Ramos (cell line): ENCODE data around the gene SLC22A17.

Experiments
- in situ Hi-C: fragments of 300-500 bp; cut with MboI; formaldehyde crosslinking; loops from one replicate; pipeline ENCODE4 v1.14.3; 2022; ENCODE audit warnings: low sequenced_read_pairs; ENCODE audit not compliant: unreplicated experiment

SLC22A17 gene

DNA sequence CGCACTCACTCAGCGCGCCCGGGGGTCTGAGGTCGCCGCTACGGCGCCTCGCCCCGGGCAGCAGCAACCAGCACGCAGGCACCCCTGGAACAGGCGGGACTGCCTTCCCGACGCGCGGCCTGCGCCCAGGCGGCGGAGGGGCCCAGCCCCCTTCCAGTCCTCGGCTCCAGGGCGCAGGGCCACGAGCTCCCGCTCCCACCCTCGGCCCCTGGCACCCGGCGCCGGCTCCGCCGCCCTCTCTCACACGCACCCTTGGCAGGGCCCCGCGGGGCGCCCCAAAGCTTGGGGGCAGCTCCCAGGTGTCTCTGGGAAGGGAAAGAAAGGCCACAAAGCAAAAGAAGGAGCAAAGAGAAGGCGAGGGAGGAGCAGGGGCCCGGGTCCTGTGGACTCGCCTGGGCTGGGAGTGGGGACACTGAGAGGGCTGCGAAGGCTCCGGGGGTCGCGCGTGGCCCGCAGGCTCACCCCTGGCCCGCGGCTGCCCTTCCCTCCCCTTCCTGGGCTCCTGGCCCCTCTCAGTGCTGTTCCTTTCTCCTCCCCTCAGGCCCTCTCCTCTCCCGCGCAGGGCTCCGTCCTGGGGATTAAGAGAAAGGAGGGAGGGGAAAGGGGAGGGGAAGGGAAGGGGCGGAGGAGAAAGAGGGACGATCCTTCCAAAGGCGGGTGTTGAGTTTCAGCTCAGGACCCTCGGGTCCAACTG is 13.2 kb upstream of the SLC22A17 start:
- in situ Hi-C loops, result no loop called here

DNA sequence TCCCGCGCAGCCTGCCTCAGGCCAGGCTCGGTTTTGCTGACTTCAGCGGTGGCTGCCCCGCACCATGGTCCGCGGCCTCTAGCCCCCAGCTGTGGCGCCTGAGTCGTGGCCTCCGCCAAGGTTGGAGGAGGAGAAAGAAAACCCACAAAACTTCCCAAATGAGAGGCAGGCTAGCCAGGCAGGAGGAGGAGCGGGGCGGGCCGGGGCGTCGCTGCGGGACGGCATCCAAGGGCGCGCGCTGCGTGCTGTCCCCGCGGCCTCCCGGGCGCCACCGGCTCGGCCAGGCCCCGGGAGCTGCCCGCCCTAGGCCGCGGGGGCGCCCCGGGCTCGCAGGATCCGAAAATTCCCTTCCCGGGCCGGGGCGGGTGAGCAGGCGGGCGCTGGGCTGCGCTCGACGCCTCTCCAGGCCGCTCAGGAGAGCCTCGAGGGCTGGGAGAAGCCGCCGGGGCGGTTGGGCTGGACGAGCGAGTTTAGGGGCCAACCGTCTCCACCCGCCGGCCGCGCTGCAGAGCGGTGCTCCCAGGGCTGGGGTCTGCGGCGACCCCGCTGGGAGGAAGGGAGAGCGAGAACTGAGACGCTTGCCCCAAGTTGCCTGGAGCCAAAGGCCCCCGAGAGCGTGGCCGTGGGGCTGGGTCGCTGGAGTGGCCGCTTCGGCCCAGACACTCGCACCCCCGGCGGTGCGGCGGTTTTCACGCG is 12.5 kb upstream of the SLC22A17 start, which contains the start of gene EFS:
Gene EFS (minus strand): TSS at position 137 of the 696 bp plus-strand sequence. CDS start 147 bp downstream, outside the sequence.
- in situ Hi-C loops, result no loop called here

DNA sequence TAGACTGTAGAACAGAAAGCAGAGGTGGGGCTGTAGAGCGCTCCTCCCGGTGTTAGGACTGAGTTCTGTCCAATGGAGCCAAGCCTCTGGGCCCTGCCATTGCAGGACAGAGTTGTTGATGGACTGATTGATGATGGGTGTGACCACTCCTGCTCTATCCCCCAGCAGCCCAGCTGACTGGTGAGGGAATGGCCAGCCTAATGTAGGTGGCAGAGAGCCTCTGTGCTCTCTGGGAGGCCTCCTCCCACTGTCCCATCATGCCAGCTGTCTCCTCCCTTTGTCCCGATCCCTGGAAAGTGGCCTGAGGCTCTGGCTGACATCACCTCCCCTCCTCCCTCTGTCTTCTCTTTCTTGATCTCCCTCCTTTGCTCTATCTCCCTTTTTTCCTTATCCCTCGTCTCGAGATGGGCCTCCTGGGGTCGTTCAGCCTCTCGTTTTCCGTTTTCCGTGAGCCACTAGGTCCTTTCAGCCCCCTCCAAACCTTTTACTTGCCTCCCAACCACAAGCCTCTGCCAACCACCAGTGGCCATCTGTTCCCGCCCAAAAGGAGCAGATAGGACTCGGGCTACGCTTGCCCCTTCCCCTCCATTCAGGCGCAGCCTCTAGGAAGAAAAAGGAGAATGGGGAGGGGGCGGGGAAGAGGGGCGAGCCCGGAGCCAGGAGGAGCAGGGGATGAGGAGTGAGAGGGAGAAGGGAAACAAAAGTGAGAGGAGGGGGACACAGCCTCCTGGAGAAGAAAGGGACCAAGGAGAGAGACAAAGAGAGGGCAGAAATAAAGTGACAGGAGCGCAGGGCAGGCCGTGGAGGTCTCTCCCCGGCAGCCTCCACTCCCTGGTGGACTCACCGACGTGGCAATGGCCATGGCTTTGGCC is 11.7 kb upstream of the SLC22A17 start:
- in situ Hi-C loops, result no loop called here

DNA sequence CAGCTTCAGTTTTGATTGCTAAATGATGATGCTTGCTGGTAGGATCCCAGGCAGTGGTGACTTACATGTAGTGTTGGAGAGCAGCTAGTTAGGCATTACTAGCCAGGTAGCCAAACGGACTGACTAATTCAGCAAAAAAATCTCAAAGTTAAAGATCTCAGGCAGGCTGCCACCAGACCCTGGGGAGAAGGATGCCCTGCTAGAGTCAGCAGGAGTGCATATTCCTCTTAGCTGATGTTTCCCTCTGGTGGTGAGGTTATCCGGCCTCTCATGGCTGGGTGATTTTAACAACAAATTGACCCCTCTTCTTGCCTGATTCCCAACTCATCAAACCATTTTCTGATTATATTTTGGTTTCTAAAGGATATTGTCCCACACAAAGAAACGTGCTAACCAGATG is 9.5 kb upstream of the SLC22A17 start:
- in situ Hi-C loops, result no loop called here

DNA sequence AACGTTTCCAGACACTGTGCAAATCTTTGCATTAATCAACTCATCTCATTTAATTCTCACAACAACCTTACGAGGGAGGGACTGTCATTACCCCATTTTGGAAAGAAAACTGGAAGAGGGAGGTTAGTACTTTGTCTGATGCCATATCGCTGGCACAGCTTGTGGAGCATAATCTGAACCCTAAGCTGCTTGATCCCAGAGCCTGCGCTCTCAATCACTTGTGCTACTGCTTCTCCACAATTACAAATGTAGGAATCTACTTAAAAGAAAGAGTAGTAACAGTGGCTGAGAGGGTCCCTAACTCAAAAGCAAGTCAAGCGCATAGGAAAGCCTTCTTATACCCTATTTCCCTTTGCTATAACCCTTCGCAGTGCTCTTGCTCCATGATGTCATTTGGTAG is 9.1 kb upstream of the SLC22A17 start:
- in situ Hi-C loops, result no loop called here

DNA sequence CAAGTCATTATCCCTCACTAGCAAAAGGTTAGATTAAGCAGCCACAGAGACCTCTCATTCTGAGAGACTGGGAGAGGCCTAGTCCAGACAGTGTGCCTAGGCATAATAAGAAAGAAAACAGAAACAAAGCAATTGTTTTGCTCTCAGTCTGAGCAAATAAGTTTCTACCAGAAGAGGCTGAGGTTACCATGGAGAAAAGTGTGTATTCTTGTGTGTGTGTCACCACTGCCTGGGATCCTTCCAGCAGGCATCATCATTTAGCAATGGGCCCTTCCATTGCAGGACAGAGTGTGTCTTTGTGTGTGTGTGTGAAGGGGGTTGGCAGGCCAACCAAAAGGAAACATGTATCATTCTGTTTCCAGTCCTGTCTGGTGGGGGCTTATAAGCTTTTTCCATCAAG is 8.6 kb upstream of the SLC22A17 start:
- in situ Hi-C loops, result no loop called here

DNA sequence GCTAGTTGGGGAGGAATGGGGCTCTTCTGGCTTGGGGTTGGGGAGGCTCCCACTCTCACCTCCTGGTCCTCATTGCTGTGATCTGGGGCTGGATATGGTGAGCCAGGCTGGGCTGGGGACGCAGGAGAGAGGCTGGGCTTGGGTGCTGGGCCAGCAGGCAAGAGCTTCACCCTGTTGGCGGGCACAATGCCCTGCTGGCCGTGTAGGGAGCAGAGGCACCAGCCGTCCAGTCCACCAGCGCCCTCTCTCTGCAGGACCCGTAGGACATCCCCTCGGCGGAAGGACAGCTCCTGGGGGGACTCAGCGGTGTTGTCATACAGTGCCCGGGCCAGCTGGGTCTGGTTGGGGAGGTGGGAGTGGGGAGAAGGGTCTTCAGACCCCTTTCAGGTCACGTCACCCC is 7.8 kb upstream of the SLC22A17 start:
- in situ Hi-C loops, result no loop called here

DNA sequence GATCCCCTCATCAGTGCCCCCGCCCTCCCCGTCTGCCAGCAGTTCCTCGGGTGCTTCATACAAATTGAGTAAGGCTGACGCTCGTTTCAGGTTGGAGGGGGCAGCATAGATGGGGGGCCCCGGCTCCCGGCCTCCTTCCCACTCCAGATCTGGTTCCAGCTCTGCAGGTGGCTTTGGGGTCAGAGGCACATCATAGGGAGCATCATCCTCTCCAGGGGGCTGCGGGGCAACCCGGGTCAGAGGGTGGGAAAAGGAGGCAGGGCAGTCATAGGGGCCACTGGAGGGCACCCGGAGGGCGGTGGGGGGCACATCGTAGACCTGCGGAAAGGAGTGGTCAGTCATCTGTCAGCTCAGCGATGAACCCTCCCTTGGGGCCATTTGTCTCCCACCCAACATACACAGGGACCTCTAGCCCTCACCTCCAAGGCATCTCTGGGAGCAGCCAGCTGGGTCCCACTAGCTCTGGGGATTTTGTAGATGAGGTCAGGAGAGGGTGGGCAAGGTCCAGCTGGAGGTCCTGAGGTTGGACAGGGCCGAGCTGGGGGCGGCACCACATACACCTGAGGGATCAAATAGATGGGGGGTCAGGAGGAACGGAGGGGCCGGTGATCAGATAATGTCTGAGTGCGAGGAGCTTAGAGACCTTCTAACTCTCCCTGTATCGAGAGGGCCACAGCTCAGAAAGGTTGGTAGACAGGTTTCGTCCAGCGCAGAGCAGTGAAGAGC is 7.2 kb upstream of the SLC22A17 start:
- in situ Hi-C loops, result no loop called here

DNA sequence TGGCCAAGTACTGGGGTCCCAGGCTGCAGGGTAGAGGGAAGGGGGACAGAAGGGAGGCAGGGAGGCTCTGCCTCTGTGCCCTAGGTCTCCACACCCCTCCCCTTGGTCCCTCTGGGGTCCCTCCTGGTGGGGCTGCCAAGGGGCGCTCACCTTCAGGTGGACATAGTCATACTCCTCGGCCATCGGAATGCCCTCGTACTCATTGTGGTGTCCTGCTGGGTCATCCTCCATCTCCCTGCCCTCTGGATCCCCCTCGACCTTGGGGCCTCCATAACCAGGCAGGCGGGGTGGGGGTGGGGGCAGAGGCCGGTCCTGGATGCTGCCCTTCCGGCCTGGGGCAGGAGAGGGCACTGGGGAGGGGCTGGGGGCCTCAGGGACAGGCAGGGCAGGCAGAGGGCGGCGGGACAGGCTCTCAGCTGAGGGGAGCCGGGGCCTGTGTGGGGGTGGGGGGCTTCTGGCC is 6.5 kb upstream of the SLC22A17 start:
- in situ Hi-C loops, result no loop called here

DNA sequence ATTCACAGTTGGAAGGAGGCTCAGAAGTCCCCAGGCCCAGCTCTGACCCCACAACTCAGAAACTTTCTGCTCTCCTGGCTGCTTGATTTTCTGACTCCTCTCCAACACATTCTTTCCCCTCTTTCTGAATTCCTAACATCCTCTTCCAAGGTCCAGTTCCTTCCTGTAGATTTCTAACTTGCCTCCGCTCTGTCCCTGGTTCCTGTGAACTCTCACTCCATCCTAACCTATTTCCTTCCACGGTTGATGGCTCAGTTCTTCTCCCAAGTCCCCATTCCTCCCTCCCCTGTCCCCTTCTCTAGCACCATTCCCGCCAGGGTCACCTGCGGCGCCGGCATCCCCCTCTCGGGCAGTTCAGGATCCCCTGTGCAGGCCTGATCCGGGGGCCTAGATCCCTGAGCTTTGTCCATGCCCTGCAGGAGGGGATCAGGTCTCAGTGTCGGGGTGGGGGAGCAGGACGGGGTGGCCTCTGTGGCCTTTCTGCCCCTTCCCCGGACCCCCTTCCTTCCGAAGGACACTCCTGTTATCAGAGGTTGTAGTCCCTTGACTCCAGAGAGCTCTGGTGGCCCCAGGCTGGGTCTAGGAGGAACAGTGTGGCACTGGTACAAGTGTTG is 6.0 kb upstream of the SLC22A17 start:
- in situ Hi-C loops, result no loop called here

DNA sequence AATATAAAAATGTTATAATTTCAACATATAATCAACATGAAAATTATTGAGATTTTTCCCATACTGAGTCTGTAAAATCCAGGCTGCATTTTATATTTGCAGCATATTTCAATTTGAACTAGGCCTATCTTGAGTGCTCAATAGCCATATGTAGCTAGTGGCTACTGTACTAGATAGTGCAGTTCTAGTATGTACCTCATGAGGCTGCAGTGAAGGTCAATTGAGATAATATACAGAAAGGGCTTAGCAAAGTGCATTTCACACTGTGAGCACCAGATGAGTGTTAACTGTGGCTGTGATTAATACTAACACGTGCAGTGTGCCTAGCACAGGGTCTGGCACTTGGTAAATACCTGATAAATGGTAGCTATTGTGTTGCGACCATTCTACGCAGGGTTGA is 5.4 kb upstream of the SLC22A17 start:
- in situ Hi-C loops, result no loop called here

DNA sequence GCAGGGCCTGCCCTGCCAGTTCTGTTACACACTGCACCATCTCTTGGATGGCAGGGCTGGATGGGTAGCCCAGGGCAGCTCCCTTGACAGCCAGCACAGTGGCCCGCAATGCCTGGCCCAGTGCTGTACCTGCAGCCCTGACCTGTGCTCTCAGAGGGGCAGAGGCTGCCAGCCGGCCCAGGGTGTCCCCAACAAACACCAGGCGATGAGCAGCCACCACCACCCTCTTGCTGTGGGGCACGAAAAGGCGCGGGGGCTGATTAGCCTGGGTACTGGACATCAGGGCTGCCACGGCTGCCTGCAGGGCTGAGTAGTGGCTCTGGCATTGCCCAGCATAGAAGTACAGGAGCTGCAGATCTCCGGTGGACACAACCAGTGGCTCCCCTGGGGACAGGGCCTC is 4.6 kb upstream of the SLC22A17 start:
- in situ Hi-C loops, result no loop called here

DNA sequence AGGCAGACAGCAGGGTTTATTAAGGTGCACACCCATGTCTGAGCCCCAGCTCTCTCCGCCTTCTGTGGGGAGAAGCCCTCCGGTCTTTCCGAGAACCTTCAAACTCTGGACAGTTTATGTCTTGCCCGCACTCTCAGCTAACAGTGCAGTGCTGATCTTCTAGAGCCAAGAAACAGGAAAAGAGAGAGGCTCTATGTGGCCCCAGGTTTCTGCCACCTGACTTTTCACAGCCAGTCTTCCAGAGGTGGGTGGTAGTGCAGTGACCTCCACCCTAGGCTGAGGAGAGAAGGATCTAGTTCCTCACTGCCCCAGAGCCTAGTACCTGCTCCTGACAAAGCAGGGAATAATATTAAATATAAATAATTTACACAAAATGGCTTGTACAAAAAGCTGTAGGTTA is 4.0 kb upstream of the SLC22A17 start:
- in situ Hi-C loops, result no loop called here

DNA sequence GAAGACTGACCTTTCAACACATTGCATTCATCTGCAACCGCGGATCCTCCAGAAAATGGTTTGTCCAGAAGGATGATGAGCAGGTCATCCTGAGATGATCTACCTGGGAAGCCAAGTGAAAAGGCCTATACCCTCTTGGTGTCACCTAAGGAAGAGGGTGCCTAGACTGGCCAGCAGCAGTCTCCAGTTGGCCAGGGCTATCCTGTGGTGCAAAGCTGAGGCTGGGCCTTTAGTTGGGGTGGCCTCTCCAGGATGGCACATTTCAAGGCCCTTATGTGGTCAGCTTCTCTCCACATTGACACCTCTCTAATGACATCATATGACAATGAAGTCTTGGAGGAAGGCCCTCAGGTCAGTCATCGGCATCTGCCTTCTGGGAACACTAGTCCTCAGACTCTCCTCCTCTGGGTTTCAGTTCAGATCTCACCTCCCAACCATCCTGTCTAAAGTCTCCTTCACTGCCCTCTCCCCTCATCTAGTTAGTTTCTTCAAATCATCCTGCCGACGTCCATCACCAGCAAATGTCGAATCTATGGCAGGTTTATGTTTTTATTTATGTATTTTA is 3.3 kb upstream of the SLC22A17 start:
- in situ Hi-C loops, result no loop called here

DNA sequence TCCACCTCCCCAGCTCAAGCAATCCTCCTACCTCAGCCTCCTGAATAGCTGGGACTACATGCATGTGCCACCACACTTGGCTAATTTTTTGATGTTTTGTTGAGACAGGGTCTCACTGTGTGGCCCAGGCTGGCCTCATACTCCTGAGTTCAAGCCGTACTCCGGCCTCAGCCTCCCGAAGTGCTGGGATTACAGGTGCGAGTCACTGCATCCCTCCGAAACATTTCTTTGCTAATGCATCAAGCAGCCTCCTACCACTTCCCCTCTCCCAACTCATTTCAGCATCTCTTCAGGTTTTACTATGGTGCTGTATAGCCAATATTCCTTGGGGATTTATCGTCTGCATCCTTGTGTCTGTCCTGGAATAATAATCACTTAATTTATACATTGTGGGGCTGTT is 2.3 kb upstream of the SLC22A17 start:
- in situ Hi-C loops, result no loop called here

DNA sequence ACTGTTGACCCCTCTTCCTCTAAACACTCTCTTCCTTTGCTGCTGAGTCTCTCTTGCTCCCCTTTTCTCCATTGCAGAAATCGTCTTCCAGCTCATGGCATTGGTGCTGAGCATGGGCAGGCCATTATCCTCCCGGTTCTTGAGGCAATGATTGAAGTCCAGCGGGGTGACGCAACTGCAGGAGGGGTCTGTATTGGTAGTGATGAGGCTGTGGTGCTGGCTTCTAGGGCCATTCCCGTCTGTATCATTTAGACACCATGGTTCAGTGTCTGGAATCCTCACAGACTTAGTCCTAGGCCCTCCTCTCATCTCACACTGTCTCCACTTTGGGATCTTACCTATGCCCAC is 720 bp upstream of the SLC22A17 start:
- in situ Hi-C loops, result no loop called here

DNA sequence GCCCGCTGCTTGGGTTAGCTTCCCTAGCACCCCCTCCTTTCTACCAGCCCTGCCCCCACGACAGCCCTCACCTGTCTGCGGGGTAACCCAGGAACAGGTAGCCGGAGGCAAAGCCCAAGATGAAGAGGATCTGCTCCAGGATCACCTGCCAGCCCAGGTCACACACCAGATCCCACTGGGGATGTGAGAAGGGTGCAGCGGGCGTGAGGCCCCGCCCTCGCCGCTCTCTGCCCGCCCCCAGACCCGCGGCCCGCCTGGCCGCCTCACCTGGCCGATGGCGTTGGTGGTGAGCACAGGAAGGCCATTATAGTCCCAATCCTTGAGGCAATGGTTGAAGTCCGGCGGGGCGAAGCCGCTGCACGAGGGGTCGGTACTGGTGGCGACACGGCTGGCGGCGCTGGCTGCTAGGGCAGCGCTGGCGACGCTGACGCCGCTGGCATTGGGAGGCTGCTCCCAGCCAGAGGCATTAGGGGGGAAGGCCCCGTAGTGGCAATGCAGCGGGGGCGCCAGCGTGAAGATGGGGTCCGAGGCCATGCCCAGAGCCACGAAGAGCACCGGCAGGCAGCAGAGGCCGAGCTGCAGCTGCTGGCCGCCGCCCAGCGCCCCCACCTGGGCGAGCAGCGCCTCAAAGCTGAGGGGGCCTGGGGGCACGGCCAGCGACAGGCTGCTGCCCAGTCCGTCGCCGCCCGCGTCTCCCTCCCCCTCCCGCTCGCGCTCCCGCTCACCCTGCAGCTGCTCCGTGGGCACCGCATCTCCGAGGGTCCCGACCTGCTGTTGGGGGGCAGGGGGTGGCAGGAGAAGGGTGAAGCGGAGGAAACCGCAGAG is 794 bp downstream of the SLC22A17 start:
- in situ Hi-C loops, result no loop called here

DNA sequence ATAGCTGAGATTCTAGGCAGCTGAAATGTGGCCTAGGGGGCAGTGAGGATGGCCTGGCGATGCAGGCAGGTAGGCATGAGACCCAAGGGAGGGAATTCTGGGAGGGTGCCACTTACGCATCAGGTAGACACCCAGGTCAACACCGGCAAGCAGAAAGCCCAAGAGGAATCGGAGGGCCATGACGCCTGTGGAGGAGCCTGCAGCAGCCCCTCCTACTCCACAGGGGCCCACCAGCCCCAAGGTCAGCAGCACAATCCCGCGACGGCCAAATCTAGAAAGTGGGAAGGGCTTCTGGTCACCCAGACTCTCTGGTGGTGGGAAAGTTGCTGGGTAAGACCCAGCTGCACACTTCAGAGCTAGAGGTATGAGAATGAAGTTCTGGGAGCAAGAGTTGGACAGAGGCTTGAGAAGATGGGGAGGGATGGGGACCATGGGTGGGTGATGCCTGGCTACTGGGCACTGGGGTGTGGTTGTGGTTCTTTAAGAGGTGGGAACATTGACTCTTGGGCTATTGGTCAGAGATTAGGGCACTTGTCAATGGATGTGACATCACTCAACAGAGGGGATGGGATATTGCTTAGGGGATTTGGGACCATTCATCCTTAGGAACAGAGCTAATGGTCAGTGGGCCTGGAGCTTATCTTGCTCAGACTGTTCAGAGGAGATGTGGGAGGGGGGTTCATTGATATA is 3.4 kb downstream of the SLC22A17 start:
- in situ Hi-C loops, result no loop called here
